ENCODE data around the gene KRT2. TPM values are rescaled to one million over a fixed set of nuclear protein-coding genes. Genes with fewer than 3 reads are reported as not detected.

Gene KRT2
- total and polyA plus RNA-seq, 2 donors (not counting 1 experiment from before 2014, with no cell fraction given): 0.04 TPM; not detected in 1

GRCh38 chr12:52694151-52694550, 42.1 kb upstream of the KRT2 start:
- no peaks in the 10 kb centered on the region for H4K20me1 ChIP-seq (ENCODE audit: control insufficient read depth, insufficient read depth, low read length, poor library complexity, severe bottlenecking)
- ATAC-seq (ENCODE audit: low read depth) (no peak), DNase-seq (no peak)
- peaks cover 7 to 8% of the 10 kb centered on the region in 2 donors for H3K4me1 ChIP-seq (ENCODE audit: control insufficient read depth in 2 of 2, insufficient read depth in 2 of 2, low read length in 2 of 2)
- TF ChIP-seq CTCF (IDR thresholded peaks at IDR 0.05) (no peak), EZH2 (IDR thresholded peaks at IDR 0.05; ENCODE audit: borderline replicate concordance, insufficient read depth, low read depth, low read length, poor library complexity, severe bottlenecking) (no peak)
- Mint-ChIP-seq H3K4me1 (peaks cover 12% of the 10 kb centered on the region), H3K9me3 (ENCODE audit: insufficient read depth) (no peaks in the 10 kb centered on the region), H3K4me3 (no peak overlapping the region), H3K27me3 (peaks cover 49% of the 10 kb centered on the region), H3K27ac (no peak overlapping the region)
- peaks cover 0 to 32% (median 8%) of the 10 kb centered on the region in 4 experiments for H3K27me3 ChIP-seq (replicated peaks in 1 of 4; ENCODE audit: control extremely low read depth in 1 of 4, control insufficient read depth in 3 of 4, insufficient read depth in 4 of 4, low read length in 3 of 4)
- no peak overlapping the region for H3K9ac ChIP-seq (ENCODE audit: low read length)
- no peak overlapping the region for H3K4me2 ChIP-seq (replicated peaks; ENCODE audit: low read depth, low read length, poor library complexity, severe bottlenecking)
- ChIA-PET CTCF (no interaction called here), POLR2A (no interaction called here)
- H2AFZ ChIP-seq (ENCODE audit: insufficient read depth, low read depth, low read length, poor library complexity, severe bottlenecking): no peak overlapping the region
- no peak overlapping the region for H3K27ac ChIP-seq (ENCODE audit: low read length in 2 of 2)
- H3K36me3 ChIP-seq (replicated peaks in 1 of 2; ENCODE audit: control extremely low read depth in 1 of 2, control insufficient read depth in 1 of 2, extremely low read depth in 1 of 2, insufficient read depth in 2 of 2, low read length in 1 of 2): no peaks in the 10 kb centered on the region
- no peaks in the 10 kb centered on the region for H3K9me3 ChIP-seq (ENCODE audit: control extremely low read depth in 1 of 3, control insufficient read depth in 2 of 3, insufficient read depth in 1 of 3, low read length in 2 of 3)
- H3K79me2 ChIP-seq (ENCODE audit: control insufficient read depth, insufficient read depth, low read length): no peaks in the 10 kb centered on the region
- no CpG with 5 or more reads among the region's 6 CpGs for WGBS (ENCODE audit: insufficient coverage)
- no peak overlapping the region for H3K4me3 ChIP-seq (ENCODE audit: control extremely low read depth in 1 of 5, extremely low read depth in 1 of 5, insufficient read depth in 1 of 5, low read depth in 2 of 5, low read length in 4 of 5)
- intact Hi-C loops (cut with micrococcal nuclease): no loop called here

GRCh38 chr12:52693261-52693660, 41.2 kb upstream of the KRT2 start:
- POLR2A ChIA-PET: no interaction called here
- Mint-ChIP-seq H3K4me3 (peak overlapping the region; percentile 3), H3K27ac (no peak overlapping the region), H3K4me1 (peaks cover 12% of the 10 kb centered on the region), H3K9me3 (ENCODE audit: insufficient read depth) (no peaks in the 10 kb centered on the region), H3K27me3 (peaks cover 55% of the 10 kb centered on the region)
- TF ChIP-seq CTCF (IDR thresholded peaks at IDR 0.05): no peak
- TF ChIP-seq EZH2 (IDR thresholded peaks at IDR 0.05; ENCODE audit: borderline replicate concordance, insufficient read depth, low read depth, low read length, poor library complexity, severe bottlenecking): no peak
- WGBS (ENCODE audit: insufficient coverage): 51% methylated on average over 4 of the region's 5 CpGs
- Histone ChIP-seq H3K27me3 (replicated peaks in 1 of 4; ENCODE audit: control extremely low read depth in 1 of 4, control insufficient read depth in 3 of 4, insufficient read depth in 4 of 4, low read length in 3 of 4) (peaks cover 0 to 32% (median 8%) of the 10 kb centered on the region in 4 experiments), H3K9me3 (ENCODE audit: control extremely low read depth in 1 of 3, control insufficient read depth in 2 of 3, insufficient read depth in 1 of 3, low read length in 2 of 3) (no peaks in the 10 kb centered on the region), H3K4me1 (ENCODE audit: control insufficient read depth in 2 of 2, insufficient read depth in 2 of 2, low read length in 2 of 2) (peaks cover 7 to 8% of the 10 kb centered on the region in 2 donors), H3K36me3 (replicated peaks in 1 of 2; ENCODE audit: control extremely low read depth in 1 of 2, control insufficient read depth in 1 of 2, extremely low read depth in 1 of 2, insufficient read depth in 2 of 2, low read length in 1 of 2) (no peaks in the 10 kb centered on the region), H2AFZ (ENCODE audit: insufficient read depth, low read depth, low read length, poor library complexity, severe bottlenecking) (no peak overlapping the region), H3K79me2 (ENCODE audit: control insufficient read depth, insufficient read depth, low read length) (no peaks in the 10 kb centered on the region), H3K27ac (ENCODE audit: low read length in 2 of 2) (no peak overlapping the region), H3K4me3 (ENCODE audit: control extremely low read depth in 1 of 5, extremely low read depth in 1 of 5, insufficient read depth in 1 of 5, low read depth in 2 of 5, low read length in 4 of 5) (no peak overlapping the region), H3K4me2 (replicated peaks; ENCODE audit: low read depth, low read length, poor library complexity, severe bottlenecking) (no peak overlapping the region), H3K9ac (ENCODE audit: low read length) (no peak overlapping the region), H4K20me1 (ENCODE audit: control insufficient read depth, insufficient read depth, low read length, poor library complexity, severe bottlenecking) (no peaks in the 10 kb centered on the region)
- CTCF ChIA-PET: no interaction called here
- no peak for ATAC-seq (ENCODE audit: low read depth)
- DNase-seq: no peak
- intact Hi-C loops (cut with micrococcal nuclease): no loop called here

Measured in B cell (primary cell).